HEK293T (cell line): Measurements from ENCODE around the gene DYNLRB1.

Experiments used
- CTCF ChIA-PET: fragments of 350-600 bp; formaldehyde crosslinking; extraction: SDS; loops from one replicate; lab custom pipeline; 2021; ENCODE audit warnings: antibody characterized with exemption, inconsistent platforms; lab: Yijun Ruan, JAX
- POLR2A ChIA-PET: fragments of 350-600 bp; formaldehyde crosslinking; extraction: SDS; loops from one replicate; lab custom pipeline; 2020; ENCODE audit warnings: antibody characterized with exemption, inconsistent platforms; lab: Yijun Ruan, JAX
- DNase-seq: peaks from one replicate; pipeline ENCODE4 v3.0.0; 2012; ENCODE audit warnings: mixed read lengths; ENCODE audit errors: extremely low spot score
- ARNT ChIP-seq: fragments of 450-650 bp; IDR thresholded peaks from 2 replicates; pipeline ENCODE4 v1.6.1; 2017; ENCODE audit warnings: mild to moderate bottlenecking
- BHLHE40 ChIP-seq: fragments of 450-650 bp; IDR thresholded peaks from 2 replicates; pipeline ENCODE4 v1.6.1; 2016; ENCODE audit warnings: mild to moderate bottlenecking, moderate library complexity, borderline replicate concordance
- CTBP1 ChIP-seq: fragments of 450-650 bp; IDR thresholded peaks from 2 replicates; pipeline ENCODE4 v1.6.1; 2016; ENCODE audit warnings: borderline replicate concordance
- ELF4 ChIP-seq: fragments of 450-650 bp; IDR thresholded peaks from 2 replicates; pipeline ENCODE4 v1.6.1; 2017; ENCODE audit warnings: antibody characterized with exemption
- FOXA1 ChIP-seq: fragments of 450-650 bp; IDR thresholded peaks from 2 replicates; pipeline ENCODE4 v1.6.1; 2016; ENCODE audit warnings: mild to moderate bottlenecking
- FOXK2 ChIP-seq: fragments of 450-650 bp; IDR thresholded peaks from 2 replicates; pipeline ENCODE4 v1.6.1; 2016; ENCODE audit warnings: mild to moderate bottlenecking
- FOXM1 ChIP-seq: fragments of 450-650 bp; IDR thresholded peaks from 2 replicates; pipeline ENCODE4 v1.6.1; 2017; ENCODE audit warnings: mild to moderate bottlenecking, borderline replicate concordance
- HDGF ChIP-seq: fragments of 450-650 bp; IDR thresholded peaks from 2 replicates; pipeline ENCODE4 v1.6.1; 2017; ENCODE audit warnings: antibody characterized with exemption, borderline replicate concordance
- L3MBTL2 ChIP-seq: fragments of 450-650 bp; conservative IDR thresholded peaks from 2 replicates; pipeline ENCODE4 v1.6.1; 2016; ENCODE audit warnings: mild to moderate bottlenecking
- LEF1 ChIP-seq: fragments of 450-650 bp; IDR thresholded peaks from 2 replicates; pipeline ENCODE4 v1.6.1; 2017; ENCODE audit warnings: mild to moderate bottlenecking, borderline replicate concordance
- NFRKB ChIP-seq: fragments of 450-650 bp; IDR thresholded peaks from 2 replicates; pipeline ENCODE4 v1.6.1; 2016; ENCODE audit warnings: mild to moderate bottlenecking, moderate library complexity
- SP1 ChIP-seq: fragments of 450-650 bp; IDR thresholded peaks from 2 replicates; pipeline ENCODE4 v1.6.1; 2017
- SUZ12 ChIP-seq: fragments of 450-650 bp; IDR thresholded peaks from 2 replicates; pipeline ENCODE4 v1.6.1; 2016; ENCODE audit warnings: mild to moderate bottlenecking
- TARDBP ChIP-seq: fragments of 450-650 bp; IDR thresholded peaks from 2 replicates; pipeline ENCODE4 v1.6.1; 2016
- ZNF384 ChIP-seq: fragments of 450-650 bp; IDR thresholded peaks from 2 replicates; pipeline ENCODE4 v1.6.1; 2016
- TF ChIP-seq, protein P1 (sequence below): fragments of 450-650 bp; IDR thresholded peaks from 2 replicates; pipeline ENCODE4 v1.6.1; 2016

DYNLRB1 gene

DNA sequence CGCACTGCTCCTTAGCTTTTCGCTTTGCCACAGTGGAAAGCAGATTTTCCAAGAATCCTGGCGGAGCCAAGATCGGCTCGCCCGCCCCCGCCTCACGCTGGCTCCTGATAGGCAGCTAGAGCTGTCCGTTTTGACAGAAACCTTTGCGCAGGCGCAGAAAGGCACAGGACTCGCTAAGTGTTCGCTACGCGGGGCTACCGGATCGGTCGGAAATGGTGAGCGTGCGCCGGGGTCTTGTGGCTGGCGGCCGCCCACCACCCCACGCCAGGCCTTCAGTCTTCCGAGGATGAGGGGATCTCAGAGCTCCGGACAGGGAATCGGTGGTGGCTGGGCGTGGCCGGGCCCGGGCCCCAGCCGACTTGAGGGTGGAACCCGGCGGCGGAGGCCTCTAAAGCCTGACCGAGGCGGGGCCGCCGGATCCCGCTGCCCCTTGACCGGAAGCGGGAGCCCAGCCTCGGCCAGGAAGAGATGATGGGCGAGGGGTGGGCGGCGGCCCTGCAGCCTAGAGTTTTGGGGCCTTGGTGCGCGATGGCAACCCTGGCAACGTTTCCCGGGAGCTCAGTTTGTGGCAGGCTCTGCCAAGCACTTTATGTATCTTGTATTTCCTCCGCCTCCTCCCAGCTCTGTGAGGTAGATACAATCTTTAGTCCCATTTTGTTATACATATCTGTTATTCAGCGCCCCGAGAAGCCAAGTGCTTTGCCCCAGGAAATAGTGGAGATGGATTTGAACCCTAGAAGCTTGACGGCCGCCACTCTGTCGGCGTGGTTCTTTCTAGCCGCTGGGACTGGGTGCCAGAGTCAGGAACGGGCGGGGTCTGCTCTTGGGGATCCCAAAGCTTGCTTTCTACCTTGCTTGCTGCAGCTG lies at the start of gene DYNLRB1:
Gene DYNLRB1, plus strand, starts transcription at position 176 of the 867 bp plus-strand sequence. Its CDS starts 37 bp downstream, at position 213.
- peak; percentile 93 for DNase-seq
- TF ChIP-seq SP1 (no peak), ELF4 (0 out of 2 replicates have a peak, but pooled peaks have one; percentile 23), CTBP1 (no peak), BHLHE40 (no peak)
- TF ChIP-seq, protein P1, sequence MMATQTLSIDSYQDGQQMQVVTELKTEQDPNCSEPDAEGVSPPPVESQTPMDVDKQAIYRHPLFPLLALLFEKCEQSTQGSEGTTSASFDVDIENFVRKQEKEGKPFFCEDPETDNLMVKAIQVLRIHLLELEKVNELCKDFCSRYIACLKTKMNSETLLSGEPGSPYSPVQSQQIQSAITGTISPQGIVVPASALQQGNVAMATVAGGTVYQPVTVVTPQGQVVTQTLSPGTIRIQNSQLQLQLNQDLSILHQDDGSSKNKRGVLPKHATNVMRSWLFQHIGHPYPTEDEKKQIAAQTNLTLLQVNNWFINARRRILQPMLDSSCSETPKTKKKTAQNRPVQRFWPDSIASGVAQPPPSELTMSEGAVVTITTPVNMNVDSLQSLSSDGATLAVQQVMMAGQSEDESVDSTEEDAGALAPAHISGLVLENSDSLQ, result peak; percentile 98
- ChIA-PET POLR2A (interaction anchor here (0.7 to 2.9 kb wide), 18 partner anchors 9 to 404 kb away, joined by 3 to 18 read pairs (median 4); partner anchors contain the start of genes AHCY, EIF2S2 and ITCH), CTCF (interaction anchor here (0.6 to 3.0 kb wide), 3 partner anchors 14 to 204 kb away, joined by 4 to 20 read pairs (median 4); no protein-coding TSS in a partner anchor)

DNA sequence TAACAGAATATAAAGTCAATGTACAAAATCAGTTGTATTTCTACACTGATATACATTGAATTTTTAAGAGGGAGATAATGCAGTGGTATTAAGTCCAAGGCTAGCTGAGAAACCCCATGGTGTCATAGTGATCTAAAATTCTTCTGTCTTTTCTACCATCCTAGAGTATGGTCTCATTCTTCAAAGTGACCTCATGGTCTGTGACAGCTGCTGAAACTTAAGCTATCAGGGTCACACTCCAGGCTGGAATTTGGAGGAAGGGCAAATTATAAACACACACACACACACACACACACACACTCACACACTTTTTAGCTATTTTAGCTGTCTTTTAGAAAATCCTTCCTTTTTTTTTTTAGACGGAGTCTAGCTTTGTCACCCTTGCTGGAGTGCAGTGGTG lies 47.3 kb upstream of the DYNLRB1 start:
- ChIA-PET POLR2A (no interaction called here), CTCF (interaction anchor here (1.5 kb wide), 1 partner anchor 156 kb away, joined by 7 read pairs; no protein-coding TSS in a partner anchor)
- no peak for DNase-seq
- TF ChIP-seq L3MBTL2, result no peak
- TF ChIP-seq HDGF, result no peak
- no peak for TF ChIP-seq NFRKB
- TF ChIP-seq, protein P1, result no peak
- no peak for TF ChIP-seq ZNF384
- no peak for TF ChIP-seq FOXK2
- TF ChIP-seq LEF1, result no peak

DNA sequence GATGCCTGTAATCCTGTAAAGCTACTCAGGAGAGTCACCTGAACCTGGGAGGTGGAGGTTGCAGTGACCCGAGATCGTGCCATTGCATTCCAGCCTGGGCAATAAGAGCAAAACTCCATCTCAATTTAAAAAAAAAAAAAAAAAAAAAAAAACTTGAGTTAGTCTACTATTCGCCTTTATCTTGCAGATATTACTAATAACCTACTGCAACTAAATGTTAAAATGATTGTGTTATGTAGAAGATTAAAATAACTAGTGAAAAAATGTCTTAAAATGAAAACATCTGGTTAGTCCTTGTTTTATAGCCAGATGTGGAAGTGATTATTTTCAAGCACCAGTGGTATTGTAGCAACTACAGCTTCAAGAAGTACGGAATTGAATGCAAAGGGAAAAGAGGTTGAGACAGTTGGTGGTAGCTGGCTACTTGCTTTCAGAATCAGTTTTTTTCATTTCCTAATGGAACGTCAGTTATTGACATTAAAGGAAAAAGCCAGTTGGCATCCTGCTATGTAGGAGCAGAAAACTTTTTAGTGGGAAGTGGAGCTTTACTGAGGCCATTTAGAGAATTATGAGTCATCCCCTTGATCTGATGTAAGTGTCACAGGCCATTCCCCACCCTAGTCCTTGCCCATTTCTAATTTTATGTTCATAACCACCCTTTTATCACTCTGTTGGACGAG lies 43.8 kb upstream of the DYNLRB1 start:
- DNase-seq, result peak; percentile 9
- CTCF ChIA-PET, result interaction anchor here (2.3 kb wide), 1 partner anchor 160 kb away, joined by 27 read pairs; no protein-coding TSS in a partner anchor
- POLR2A ChIA-PET, result interaction anchor here (0.8 kb wide), 1 partner anchor 44 kb away, joined by 3 read pairs; no protein-coding TSS in a partner anchor
- TF ChIP-seq, protein P1, result no peak
- TF ChIP-seq BHLHE40 (no peak), FOXM1 (no peak), FOXA1 (no peak), HDGF (no peak)

DNA sequence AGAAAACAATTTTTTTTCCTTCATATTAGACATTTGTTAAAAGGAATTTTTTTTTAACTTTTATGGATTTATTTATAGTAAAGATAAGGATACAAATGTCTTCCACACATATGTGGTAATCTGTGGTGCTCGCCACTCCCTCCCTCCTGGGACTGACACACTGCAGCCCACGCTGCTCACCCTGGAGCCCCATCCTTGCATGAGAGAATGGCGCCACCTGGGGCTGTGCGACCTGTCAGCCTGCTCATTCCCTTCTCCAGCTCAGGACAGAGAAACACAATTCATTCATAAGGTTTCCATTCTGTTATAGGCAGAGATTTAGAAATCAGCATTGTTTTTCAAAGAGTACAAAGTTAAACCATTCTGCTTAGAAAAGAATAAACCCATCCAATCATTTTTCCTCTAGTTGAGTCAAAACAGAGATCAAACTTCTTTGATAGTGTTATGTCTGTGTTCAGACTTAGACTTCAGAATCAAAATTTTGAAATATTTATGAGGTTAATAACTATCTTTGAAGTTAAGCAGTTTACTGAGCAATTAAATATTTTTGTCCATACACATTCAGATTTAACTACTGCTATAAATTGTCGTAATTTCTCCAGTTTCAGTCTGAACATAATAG lies 42.8 kb upstream of the DYNLRB1 start:
- DNase-seq, result peak; percentile 41
- ChIA-PET POLR2A (interaction anchor here (0.6 to 0.8 kb wide), 2 partner anchors 42 to 43 kb away, joined by 3 to 4 read pairs; partner anchors contain the start of gene DYNLRB1), CTCF (interaction anchor here (0.6 to 2.3 kb wide), 2 partner anchors 131 to 161 kb away, joined by 3 to 27 read pairs; no protein-coding TSS in a partner anchor)
- no peak for TF ChIP-seq BHLHE40
- no peak for TF ChIP-seq TARDBP
- TF ChIP-seq, protein P1, result no peak
- no peak for TF ChIP-seq LEF1
- no peak for TF ChIP-seq FOXK2
- TF ChIP-seq SUZ12, result no peak
- TF ChIP-seq NFRKB, result no peak
- TF ChIP-seq ARNT, result no peak
- no peak for TF ChIP-seq ZNF384
- no peak for TF ChIP-seq CTBP1

DNA sequence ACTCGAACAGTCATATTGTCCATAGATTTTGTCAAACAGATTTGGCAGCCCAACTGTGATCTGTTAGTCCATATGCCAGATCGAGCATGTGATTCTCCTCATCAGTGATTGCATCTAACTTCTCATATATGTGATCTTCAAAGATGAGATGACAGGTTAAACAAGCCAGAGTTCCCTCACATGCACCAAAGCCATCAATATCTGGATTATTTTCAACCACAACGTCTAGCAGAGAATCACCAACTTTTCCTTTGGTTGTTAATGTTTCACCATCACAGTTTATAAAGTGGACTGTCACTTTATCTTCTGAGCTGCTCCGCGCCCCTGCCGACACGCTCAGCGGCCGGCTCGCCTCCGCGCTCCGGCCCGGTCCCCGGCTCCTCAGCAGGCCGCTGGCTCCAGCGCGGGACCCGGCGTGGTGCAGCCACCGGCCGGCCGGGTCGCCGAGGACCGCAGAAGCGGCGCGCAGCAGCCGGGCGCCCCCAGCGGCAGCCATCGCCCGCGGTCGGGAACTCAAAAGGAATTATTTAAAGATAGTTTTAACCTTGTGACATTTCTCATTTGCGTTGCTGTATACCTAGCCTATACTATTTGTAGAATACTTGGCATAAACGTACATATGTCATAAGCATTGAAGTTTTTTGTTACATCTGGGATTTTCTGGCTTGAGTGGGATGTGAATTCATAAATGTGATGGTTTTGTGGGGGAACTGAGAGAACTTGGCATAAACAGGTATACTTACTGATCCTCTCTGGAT lies 40.1 kb upstream of the DYNLRB1 start:
- no peak for TF ChIP-seq HDGF
- no peak for TF ChIP-seq ELF4
- DNase-seq, result peak; percentile 8
- ChIA-PET POLR2A (no interaction called here), CTCF (interaction anchor here (1.1 kb wide), 1 partner anchor 154 kb away, joined by 3 read pairs; no protein-coding TSS in a partner anchor)
